ENCODE data around the gene HNRNPUL2. TPM values are rescaled to one million over a fixed set of nuclear protein-coding genes. Genes with fewer than 3 reads are reported as not detected.
"Not testable (repeated sequence)": the region's sequence is repeated elsewhere in the genome, so short reads cannot be mapped to it uniquely, and the experiment has no call there.

Gene HNRNPUL2
- total and polyA plus RNA-seq, 9 of the 15 experiments (the other 6 are each of a cell fraction or from before 2014, with no cell fraction given), result 0.89 to 44.3 (median 15.2) TPM

GRCh38 chr11:62749931-62750330, 22.7 kb upstream of the HNRNPUL2 start:
- H3K9me1 ChIP-seq (ENCODE audit: control insufficient read depth, insufficient read depth, low read length); H3K9ac ChIP-seq (ENCODE audit: insufficient read depth in 1 of 2, low read depth in 2 of 2, low read length in 2 of 2); H2AFZ ChIP-seq (ENCODE audit: low read depth, low read length); DNase-seq (ENCODE audit: extremely low read depth in 1 of 4, low spot score in 3 of 4); POLR2A ChIA-PET; BruUV-seq (replicated peaks); H4K20me1 ChIP-seq (replicated peaks; ENCODE audit: control insufficient read depth, insufficient read depth, low read length); H3K4me2 ChIP-seq (ENCODE audit: insufficient read depth, low read length); in situ Hi-C loops (cut with MboI); intact Hi-C loops (cut with micrococcal nuclease); CTCF ChIA-PET (ENCODE audit: low intra/inter-chr PET ratio); H3K27me3 ChIP-seq (ENCODE audit: control insufficient read depth in 2 of 2, insufficient read depth in 2 of 2, low read length in 2 of 2); H3K27ac ChIP-seq (ENCODE audit: extremely low read depth, low read depth, low read length); H3K4me3 ChIP-seq; FAIRE-seq; ATAC-seq; H3K9me3 ChIP-seq (replicated peaks; ENCODE audit: control insufficient read depth, insufficient read depth, low read depth, low read length): not testable (repeated sequence)
- Histone ChIP-seq H3K36me3 (ENCODE audit: control insufficient read depth, insufficient read depth, low read length) (peaks cover 20% of the 10 kb centered on the region; the same call in 1 of the 3 replicates), H3K79me2 (ENCODE audit: control insufficient read depth, insufficient read depth, low read length) (peaks cover 22% of the 10 kb centered on the region), H3K4me1 (replicated peaks in 1 of 2; ENCODE audit: control insufficient read depth in 2 of 2, insufficient read depth in 2 of 2, low read length in 2 of 2) (peaks cover 9 to 25% of the 10 kb centered on the region in 2 experiments; a peak in 4 of 5 replicates)
- 86% methylated on average over 5 of the region's 5 CpGs for WGBS (ENCODE audit: insufficient coverage, low coverage, missing lambda C conversion rate)

- Histone ChIP-seq H3K27ac (ENCODE audit: extremely low read depth, low read depth, low read length) (no peak overlapping the region), H3K4me1 (replicated peaks in 1 of 2; ENCODE audit: control insufficient read depth in 2 of 2, insufficient read depth in 2 of 2, low read length in 2 of 2) (peaks cover 2 to 9% of the 10 kb centered on the region in 2 experiments; a peak in 3 of 5 replicates), H3K4me3 (no peak overlapping the region), H3K36me3 (ENCODE audit: control insufficient read depth, insufficient read depth, low read length) (peaks cover 17% of the 10 kb centered on the region; the same call in 1 of the 3 replicates), H2AFZ (ENCODE audit: low read depth, low read length) (no peak overlapping the region), H3K9me1 (ENCODE audit: control insufficient read depth, insufficient read depth, low read length) (no peaks in the 10 kb centered on the region), H3K79me2 (ENCODE audit: control insufficient read depth, insufficient read depth, low read length) (peaks cover 12% of the 10 kb centered on the region), H3K4me2 (ENCODE audit: insufficient read depth, low read length) (no peak overlapping the region), H3K27me3 (ENCODE audit: control insufficient read depth in 2 of 2, insufficient read depth in 2 of 2, low read length in 2 of 2) (no peaks in the 10 kb centered on the region), H3K9ac (ENCODE audit: insufficient read depth in 1 of 2, low read depth in 2 of 2, low read length in 2 of 2) (no peak overlapping the region; a peak in 1 of 4 replicates), H3K9me3 (replicated peaks; ENCODE audit: control insufficient read depth, insufficient read depth, low read depth, low read length) (no peaks in the 10 kb centered on the region), H4K20me1 (replicated peaks; ENCODE audit: control insufficient read depth, insufficient read depth, low read length) (no peaks in the 10 kb centered on the region)
- ATAC-seq (no peak), FAIRE-seq (no peak), DNase-seq (ENCODE audit: extremely low read depth in 1 of 4, low spot score in 3 of 4) (no peak)
- CTCF ChIA-PET (ENCODE audit: low intra/inter-chr PET ratio), result no interaction called here
- TF ChIP-seq HOMEZ (CRISPR knock-in tag; IDR thresholded peaks at IDR 0.05), result no peak
- no TSS peak for BruUV-seq (replicated peaks)
- 62% methylated on average over 9 of the region's 9 CpGs for WGBS (ENCODE audit: insufficient coverage, low coverage, missing lambda C conversion rate)
- POLR2A ChIA-PET, result interaction anchor here (0.7 to 1.4 kb wide), 5 partner anchors 11 to 174 kb away, joined by 3 to 4 read pairs (median 3); partner anchors contain the start of genes EEF1G and POLR2G
- in situ Hi-C loops (cut with MboI), result no loop called here
- intact Hi-C loops (cut with micrococcal nuclease), result no loop called here
These were observed 20.4 kb upstream of the HNRNPUL2 start for GRCh38 chr11:62747475-62748160.
